Mesenchymal stem cell (in vitro differentiated cells and primary cell): ENCODE measurements around the gene ERC2.

ENCODE experiments used
- DNase-seq: peaks from one replicate; pipeline ENCODE4 v3.0.0-alpha.2; 2013
- H2AFZ ChIP-seq: one replicate; pipeline ENCODE4 v1.6.1; 2013; ENCODE audit warnings: low read depth, mild to moderate bottlenecking, control low read depth, inconsistent platforms, low read length, moderate library complexity
- H2AK5ac ChIP-seq: 2 replicates; pipeline ENCODE4 v1.6.1; 2013; ENCODE audit warnings: low read length, moderate library complexity, mild to moderate bottlenecking, inconsistent platforms; ENCODE audit not compliant: severe bottlenecking
- H2BK120ac ChIP-seq: one replicate; pipeline ENCODE4 v1.6.1; 2013; ENCODE audit warnings: low read depth, mild to moderate bottlenecking, inconsistent platforms, low read length, moderate library complexity
- H2BK12ac ChIP-seq, 2 experiments: one replicate each; pipeline ENCODE4 v1.6.1; 2013; ENCODE audit warnings: inconsistent platforms in 2 of 2, low read length in 2 of 2, mild to moderate bottlenecking in 2 of 2, moderate library complexity in 2 of 2, control low read depth in 1 of 2
- H2BK15ac ChIP-seq: one replicate; pipeline ENCODE4 v1.6.1; 2013; ENCODE audit warnings: mild to moderate bottlenecking, low read depth, inconsistent platforms; ENCODE audit not compliant: poor library complexity, severe bottlenecking
- H2BK5ac ChIP-seq: 2 replicates; pipeline ENCODE4 v1.6.1; 2013; ENCODE audit warnings: low read depth, mild to moderate bottlenecking, low read length, control low read depth, inconsistent platforms; ENCODE audit not compliant: poor library complexity, severe bottlenecking
- H3K14ac ChIP-seq, 2 experiments: one replicate each; pipeline ENCODE4 v1.6.1; 2013; ENCODE audit warnings: inconsistent platforms in 2 of 2, low read length in 2 of 2, control low read depth in 1 of 2, mild to moderate bottlenecking in 1 of 2, moderate library complexity in 1 of 2
- H3K18ac ChIP-seq, 2 experiments: one replicate each; pipeline ENCODE4 v1.6.1; 2013; ENCODE audit warnings: inconsistent platforms in 2 of 2, low read length in 2 of 2, control low read depth in 1 of 2, low read depth in 1 of 2, mild to moderate bottlenecking in 1 of 2
- H3K23ac ChIP-seq, 2 experiments: one replicate each; pipeline ENCODE4 v1.6.1; 2013; ENCODE audit warnings: inconsistent platforms in 2 of 2, low read length in 2 of 2, mild to moderate bottlenecking in 2 of 2, moderate library complexity in 2 of 2, control low read depth in 1 of 2
- H3K27ac ChIP-seq: 2 replicates; pipeline ENCODE4 v1.5.1; 2013; ENCODE audit warnings: mild to moderate bottlenecking, moderate library complexity, low read length, control low read depth, inconsistent platforms; ENCODE audit not compliant: poor library complexity, severe bottlenecking
- H3K27me3 ChIP-seq, 2 experiments: 2 replicates each; pipeline versions ENCODE4 v1.6.1 to v1.7.0; 2013; ENCODE audit warnings: low read length in 2 of 2, mild to moderate bottlenecking in 2 of 2, moderate library complexity in 2 of 2, control low read depth in 1 of 2, inconsistent platforms in 1 of 2; ENCODE audit not compliant: control insufficient read depth in 1 of 2, insufficient read depth in 1 of 2
- H3K36me3 ChIP-seq, 2 experiments: 2 replicates each; pipeline versions ENCODE4 v1.6.1 to v1.7.0; 2013; ENCODE audit warnings: low read length in 2 of 2, control low read depth in 1 of 2, inconsistent platforms in 1 of 2, low read depth in 1 of 2, mild to moderate bottlenecking in 1 of 2; ENCODE audit not compliant: insufficient read depth in 2 of 2, control insufficient read depth in 1 of 2
- H3K4ac ChIP-seq, 2 experiments: one replicate each; pipeline ENCODE4 v1.6.1; 2013; ENCODE audit warnings: inconsistent platforms in 2 of 2, low read length in 2 of 2, mild to moderate bottlenecking in 2 of 2, moderate library complexity in 2 of 2, control low read depth in 1 of 2, low read depth in 1 of 2
- H3K4me1 ChIP-seq: 2 replicates; pipeline ENCODE4 v1.6.1; 2013; ENCODE audit warnings: low read depth, low read length, control low read depth; ENCODE audit not compliant: control insufficient read depth, insufficient read depth
- H3K4me2 ChIP-seq: 2 replicates; pipeline ENCODE4 v1.6.1; 2013; ENCODE audit warnings: low read length, mild to moderate bottlenecking, inconsistent platforms; ENCODE audit not compliant: poor library complexity, severe bottlenecking
- H3K4me3 ChIP-seq, 2 experiments: 2 replicates each; pipeline versions ENCODE4 v1.5.1 to v1.7.0; 2013; ENCODE audit warnings: low read length in 2 of 2, mild to moderate bottlenecking in 2 of 2, control low read depth in 1 of 2, low read depth in 1 of 2; ENCODE audit not compliant: insufficient read depth in 1 of 2
- H3K79me1 ChIP-seq: replicated peaks from 2 replicates; pipeline ENCODE4 v1.6.1; 2013; ENCODE audit warnings: mild to moderate bottlenecking, control low read depth, low read length, inconsistent platforms; ENCODE audit not compliant: poor library complexity, severe bottlenecking
- H3K9ac ChIP-seq: 2 replicates; pipeline ENCODE4 v1.7.0; 2013; ENCODE audit warnings: mild to moderate bottlenecking, low read length, moderate library complexity
- H3K9me3 ChIP-seq: 2 replicates; pipeline ENCODE4 v1.7.0; 2013; ENCODE audit warnings: mild to moderate bottlenecking, low read length; ENCODE audit not compliant: control insufficient read depth
- H4K8ac ChIP-seq: one replicate; pipeline ENCODE4 v1.6.1; 2013; ENCODE audit warnings: inconsistent platforms, mild to moderate bottlenecking, low read length, moderate library complexity
- H4K91ac ChIP-seq: one replicate; pipeline ENCODE4 v1.6.1; 2013; ENCODE audit warnings: mild to moderate bottlenecking, low read length, inconsistent platforms
- WGBS: methylation state at CpG from one replicate; pipeline ENCODE4 v1.1.7; 2013; ENCODE audit warnings: mixed read lengths; 5-methylcytosine and 5-hydroxymethylcytosine counted together

The ERC2 gene

GRCh38 chr3:55911266-55911665 lies 557.0 kb downstream of the ERC2 start:
- no peak overlapping the region for H3K4ac ChIP-seq
- H2BK120ac ChIP-seq: no peak overlapping the region
- H3K36me3 ChIP-seq: no peaks in the 10 kb centered on the region
- no peak overlapping the region for H3K4me2 ChIP-seq
- no peaks in the 10 kb centered on the region for H3K79me1 ChIP-seq
- no peak overlapping the region for H2BK12ac ChIP-seq
- no peak for DNase-seq
- no peak overlapping the region for H2AK5ac ChIP-seq
- 90% methylated on average over 4 of the region's 4 CpGs for WGBS
- no peaks in the 10 kb centered on the region for H3K9me3 ChIP-seq
- H2AFZ ChIP-seq: no peak overlapping the region
- no peak overlapping the region for H2BK5ac ChIP-seq
- H3K27ac ChIP-seq: no peak overlapping the region
- no peak overlapping the region for H3K18ac ChIP-seq
- no peak overlapping the region for H4K8ac ChIP-seq
- H3K27me3 ChIP-seq: no peaks in the 10 kb centered on the region
- H3K9ac ChIP-seq: no peak overlapping the region
- H2BK15ac ChIP-seq: no peak overlapping the region
- H3K4me3 ChIP-seq: no peak overlapping the region
- H4K91ac ChIP-seq: no peak overlapping the region
- H3K4me1 ChIP-seq: no peaks in the 10 kb centered on the region
- no peak overlapping the region for H3K14ac ChIP-seq
- no peak overlapping the region for H3K23ac ChIP-seq

- H4K91ac ChIP-seq: no peak overlapping the region
- H3K4ac ChIP-seq: no peak overlapping the region
- no peak overlapping the region for H3K9ac ChIP-seq
- H3K23ac ChIP-seq: no peak overlapping the region
- 73% methylated on average over 1 of the region's 1 CpG for WGBS
- no peaks in the 10 kb centered on the region for H3K9me3 ChIP-seq
- no peaks in the 10 kb centered on the region for H3K4me1 ChIP-seq
- no peak overlapping the region for H3K4me3 ChIP-seq
- H2AFZ ChIP-seq: no peak overlapping the region
- H4K8ac ChIP-seq: no peak overlapping the region
- no peak for DNase-seq
- H3K27me3 ChIP-seq: no peaks in the 10 kb centered on the region
- no peak overlapping the region for H2BK12ac ChIP-seq
- H2BK5ac ChIP-seq: no peak overlapping the region
- no peak overlapping the region for H3K14ac ChIP-seq
- no peak overlapping the region for H3K4me2 ChIP-seq
- no peak overlapping the region for H3K18ac ChIP-seq
- no peaks in the 10 kb centered on the region for H3K36me3 ChIP-seq
- H3K27ac ChIP-seq: no peak overlapping the region
- H2AK5ac ChIP-seq: no peak overlapping the region
- no peak overlapping the region for H2BK120ac ChIP-seq
- H3K79me1 ChIP-seq: no peaks in the 10 kb centered on the region
- H2BK15ac ChIP-seq: no peak overlapping the region
Observed at GRCh38 chr3:55910543-55910942, 557.7 kb downstream of the ERC2 start.

GRCh38 chr3:55909373-55909772 lies 558.9 kb downstream of the ERC2 start:
- Histone ChIP-seq H3K4me2 (no peak overlapping the region), H3K4ac (no peak overlapping the region), H3K14ac (no peak overlapping the region), H3K18ac (no peak overlapping the region), H3K27me3 (peaks cover 0 to 4% of the 10 kb centered on the region in 2 experiments), H2AK5ac (no peak overlapping the region), H3K79me1 (no peaks in the 10 kb centered on the region), H3K23ac (no peak overlapping the region), H3K4me3 (no peak overlapping the region), H3K4me1 (no peaks in the 10 kb centered on the region), H3K9ac (no peak overlapping the region), H3K36me3 (no peaks in the 10 kb centered on the region), H2BK12ac (no peak overlapping the region), H2BK120ac (no peak overlapping the region), H3K27ac (no peak overlapping the region), H2BK15ac (no peak overlapping the region), H3K9me3 (no peaks in the 10 kb centered on the region), H2AFZ (no peak overlapping the region), H2BK5ac (no peak overlapping the region), H4K8ac (no peak overlapping the region), H4K91ac (no peak overlapping the region)
- 81% methylated on average over 3 of the region's 3 CpGs for WGBS
- DNase-seq: no peak

- Histone ChIP-seq H3K23ac (no peak overlapping the region), H3K27ac (no peak overlapping the region), H3K18ac (no peak overlapping the region), H2BK12ac (no peak overlapping the region), H3K4ac (no peak overlapping the region), H2AK5ac (no peak overlapping the region), H3K36me3 (no peaks in the 10 kb centered on the region), H2BK5ac (no peak overlapping the region), H4K8ac (no peak overlapping the region), H2BK15ac (no peak overlapping the region), H3K9ac (no peak overlapping the region), H3K4me1 (no peaks in the 10 kb centered on the region), H3K14ac (no peak overlapping the region), H3K79me1 (no peaks in the 10 kb centered on the region), H3K9me3 (no peaks in the 10 kb centered on the region), H3K4me2 (no peak overlapping the region), H3K4me3 (no peak overlapping the region), H3K27me3 (peaks cover 0 to 7% of the 10 kb centered on the region in 2 experiments), H2BK120ac (no peak overlapping the region), H2AFZ (no peak overlapping the region), H4K91ac (no peak overlapping the region)
- no peak for DNase-seq
- 96% methylated on average over 3 of the region's 3 CpGs for WGBS
Observed at GRCh38 chr3:55907616-55908015, 560.7 kb downstream of the ERC2 start.
